GM23338 (cell line): Measurements from ENCODE around the gene ADGRB2. TPM values are rescaled to one million over a fixed set of nuclear protein-coding genes. Genes with fewer than 3 reads are reported as not detected.

Experiments used
- ATAC-seq: fragments of 200-7000 bp; cut with Tn5 transposase; 3 replicates; pipeline ENCODE4 v1.9.1; 2020
- DNase-seq: peaks from one replicate; pipeline ENCODE4 v3.0.0-alpha.2; 2015; ENCODE audit warnings: low spot score
- H2AFZ ChIP-seq: fragments of 200-600 bp; sonication (generic); 2 replicates; pipeline ENCODE4 v1.8.0; 2016; ENCODE audit warnings: antibody characterized with exemption, mild to moderate bottlenecking, moderate library complexity
- H3F3A ChIP-seq: fragments of 200-600 bp; sonication (generic); replicated peaks from 2 replicates; pipeline ENCODE4 v1.8.0; 2017; ENCODE audit warnings: antibody characterized with exemption, mixed run types, low read depth
- H3K27ac ChIP-seq: fragments of 200-600 bp; sonication (generic); 2 replicates; pipeline ENCODE4 v1.6.1; 2016; ENCODE audit warnings: low read depth
- H3K27me3 ChIP-seq: fragments of 200-600 bp; sonication (generic); 2 replicates; pipeline ENCODE4 v1.8.0; 2016; ENCODE audit warnings: mild to moderate bottlenecking, mixed run types, moderate library complexity; ENCODE audit not compliant: insufficient read depth
- H3K36me3 ChIP-seq: fragments of 200-600 bp; sonication (generic); 2 replicates; pipeline ENCODE4 v1.8.0; 2016; ENCODE audit warnings: mild to moderate bottlenecking; ENCODE audit not compliant: insufficient read depth
- H3K4me1 ChIP-seq: fragments of 200-600 bp; sonication (generic); 2 replicates; pipeline ENCODE4 v1.8.0; 2016; ENCODE audit warnings: mild to moderate bottlenecking, moderate library complexity; ENCODE audit not compliant: insufficient read depth
- H3K4me2 ChIP-seq: fragments of 200-600 bp; sonication (generic); 2 replicates; pipeline ENCODE4 v1.7.1; 2017; ENCODE audit warnings: mixed run types
- H3K4me3 ChIP-seq: fragments of 200-600 bp; sonication (generic); 2 replicates; pipeline ENCODE4 v1.6.1; 2016; ENCODE audit warnings: mixed run types
- H3K79me2 ChIP-seq: fragments of 200-600 bp; sonication (generic); replicated peaks from 2 replicates; pipeline ENCODE4 v1.8.0; 2017; ENCODE audit warnings: mild to moderate bottlenecking; ENCODE audit not compliant: insufficient read depth
- H3K9me2 ChIP-seq: fragments of 200-600 bp; sonication (generic); 2 replicates; pipeline ENCODE4 v1.8.0; 2017; ENCODE audit not compliant: insufficient read depth
- H4K20me1 ChIP-seq: fragments of 200-600 bp; sonication (generic); replicated peaks from 2 replicates; pipeline ENCODE4 v1.8.0; 2017; ENCODE audit warnings: mild to moderate bottlenecking; ENCODE audit not compliant: insufficient read depth
- H3K27ac Mint-ChIP-seq: 2 replicates; pipeline ENCODE4 v1.8.0; 2020; ENCODE audit warnings: inconsistent platforms, mild to moderate bottlenecking, moderate library complexity, mixed read lengths
- H3K27me3 Mint-ChIP-seq: 3 replicates; pipeline ENCODE4 v1.8.0; 2022; ENCODE audit warnings: low read depth, mild to moderate bottlenecking, moderate library complexity, mixed read lengths, inconsistent platforms; ENCODE audit not compliant: insufficient read depth, poor library complexity
- H3K36me3 Mint-ChIP-seq: 3 replicates; pipeline ENCODE4 v1.8.0; 2021; ENCODE audit warnings: low read depth, mild to moderate bottlenecking, inconsistent platforms, moderate library complexity, mixed read lengths
- H3K4me1 Mint-ChIP-seq: 3 replicates; pipeline ENCODE4 v1.8.0; 2020; ENCODE audit warnings: mild to moderate bottlenecking, inconsistent platforms, mixed read lengths
- H3K4me3 Mint-ChIP-seq: 3 replicates; pipeline ENCODE4 v1.8.0; 2021; ENCODE audit warnings: moderate library complexity, mild to moderate bottlenecking, inconsistent platforms, mixed read lengths
- H3K9me3 Mint-ChIP-seq: 3 replicates; pipeline ENCODE4 v1.8.0; 2020; ENCODE audit warnings: moderate library complexity, mild to moderate bottlenecking, inconsistent platforms, mixed read lengths
- EZH2phosphoT487 ChIP-seq: fragments of 200-600 bp; sonication (generic); IDR thresholded peaks from one replicate; pipeline ENCODE4 v1.8.1; 2018; ENCODE audit warnings: antibody characterized with exemption; ENCODE audit not compliant: unreplicated experiment
- JUNB ChIP-seq: IDR thresholded peaks from one replicate; pipeline ENCODE4 v1.6.1; 2016; ENCODE audit warnings: antibody characterized with exemption; ENCODE audit not compliant: unreplicated experiment
- NANOG ChIP-seq: IDR thresholded peaks from 2 replicates; pipeline ENCODE4 v1.6.1; 2016; ENCODE audit warnings: antibody characterized with exemption, borderline replicate concordance
- REST ChIP-seq: IDR thresholded peaks from one replicate; pipeline ENCODE4 v1.6.1; 2018; ENCODE audit warnings: antibody characterized with exemption; ENCODE audit not compliant: unreplicated experiment
- ZNF331 ChIP-seq: fragments of 250-450 bp; sonication (Bioruptor Pico); IDR thresholded peaks from 2 replicates; pipeline ENCODE4 v1.5.0; 2020; ENCODE audit warnings: low read depth, mild to moderate bottlenecking, moderate library complexity
- polyA plus RNA-seq: library from polyadenylated mRNA; unstranded; fragments of >200 nt; fragmentation: Nextera tagmentation; extraction: Ambion mirVana; gene quantifications from 2 replicates; pipeline ENCODE4 v1.2.1, GENCODE V29; 2016
- total RNA-seq: library from RNA; depleted of rRNA; stranded (reverse); fragments of >200 nt; shearing (Covaris generic); gene quantifications from 2 replicates; pipeline ENCODE4 v1.2.3, GENCODE V29; 2014
- TF ChIP-seq, protein P1 (sequence below), 2 experiments: fragments of 200-600 bp in 1 of 2; sonication (generic) in 1 of 2; conservative IDR thresholded peaks; 2 replicates each; pipeline versions ENCODE4 v1.5.1 to v1.6.1; 2016 to 2017; ENCODE audit warnings: antibody characterized with exemption in 2 of 2, low read depth in 2 of 2, mild to moderate bottlenecking in 2 of 2, moderate library complexity in 1 of 2
- TF ChIP-seq, protein P2 (sequence below): IDR thresholded peaks from 2 replicates; pipeline ENCODE4 v1.6.1; 2016; ENCODE audit warnings: antibody characterized with exemption

Gene ADGRB2
- total and polyA plus RNA-seq, 2 experiments from 2014 or later, result 8.0 to 27.8 TPM

- H3K4me3 ChIP-seq, result no peak overlapping the region
- H3K4me1 ChIP-seq, result no peaks in the 10 kb centered on the region
- no peaks in the 10 kb centered on the region for H3K9me2 ChIP-seq
- H3K27ac ChIP-seq, result no peak overlapping the region
- no peaks in the 10 kb centered on the region for H4K20me1 ChIP-seq
- H3K4me2 ChIP-seq, result no peak overlapping the region
- no peak for DNase-seq
- peak; percentile 67 for ATAC-seq
- H3K79me2 ChIP-seq, result no peaks in the 10 kb centered on the region
- Mint-ChIP-seq H3K27me3 (peaks cover 13% of the 10 kb centered on the region), H3K9me3 (no peaks in the 10 kb centered on the region; the same call in 2 of the 3 replicates), H3K27ac (0 out of 2 replicates have a peak overlapping the region, but pooled peaks have one; percentile 39), H3K4me1 (peaks cover 26% of the 10 kb centered on the region), H3K4me3 (no peak overlapping the region; the same call in 2 of the 3 replicates), H3K36me3 (no peaks in the 10 kb centered on the region)
- H3F3A ChIP-seq, result no peaks in the 10 kb centered on the region
- no peak for TF ChIP-seq ZNF331 (CRISPR knock-in tag)
- TF ChIP-seq, protein P1, sequence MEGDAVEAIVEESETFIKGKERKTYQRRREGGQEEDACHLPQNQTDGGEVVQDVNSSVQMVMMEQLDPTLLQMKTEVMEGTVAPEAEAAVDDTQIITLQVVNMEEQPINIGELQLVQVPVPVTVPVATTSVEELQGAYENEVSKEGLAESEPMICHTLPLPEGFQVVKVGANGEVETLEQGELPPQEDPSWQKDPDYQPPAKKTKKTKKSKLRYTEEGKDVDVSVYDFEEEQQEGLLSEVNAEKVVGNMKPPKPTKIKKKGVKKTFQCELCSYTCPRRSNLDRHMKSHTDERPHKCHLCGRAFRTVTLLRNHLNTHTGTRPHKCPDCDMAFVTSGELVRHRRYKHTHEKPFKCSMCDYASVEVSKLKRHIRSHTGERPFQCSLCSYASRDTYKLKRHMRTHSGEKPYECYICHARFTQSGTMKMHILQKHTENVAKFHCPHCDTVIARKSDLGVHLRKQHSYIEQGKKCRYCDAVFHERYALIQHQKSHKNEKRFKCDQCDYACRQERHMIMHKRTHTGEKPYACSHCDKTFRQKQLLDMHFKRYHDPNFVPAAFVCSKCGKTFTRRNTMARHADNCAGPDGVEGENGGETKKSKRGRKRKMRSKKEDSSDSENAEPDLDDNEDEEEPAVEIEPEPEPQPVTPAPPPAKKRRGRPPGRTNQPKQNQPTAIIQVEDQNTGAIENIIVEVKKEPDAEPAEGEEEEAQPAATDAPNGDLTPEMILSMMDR (conservative IDR thresholded peaks at IDR 0.05; ENCODE audit: low read depth in 2 of 2), result no peak
- TF ChIP-seq NANOG, result no peak
- TF ChIP-seq EZH2phosphoT487, result no peak
- no peak for TF ChIP-seq JUNB
- TF ChIP-seq, protein P2, sequence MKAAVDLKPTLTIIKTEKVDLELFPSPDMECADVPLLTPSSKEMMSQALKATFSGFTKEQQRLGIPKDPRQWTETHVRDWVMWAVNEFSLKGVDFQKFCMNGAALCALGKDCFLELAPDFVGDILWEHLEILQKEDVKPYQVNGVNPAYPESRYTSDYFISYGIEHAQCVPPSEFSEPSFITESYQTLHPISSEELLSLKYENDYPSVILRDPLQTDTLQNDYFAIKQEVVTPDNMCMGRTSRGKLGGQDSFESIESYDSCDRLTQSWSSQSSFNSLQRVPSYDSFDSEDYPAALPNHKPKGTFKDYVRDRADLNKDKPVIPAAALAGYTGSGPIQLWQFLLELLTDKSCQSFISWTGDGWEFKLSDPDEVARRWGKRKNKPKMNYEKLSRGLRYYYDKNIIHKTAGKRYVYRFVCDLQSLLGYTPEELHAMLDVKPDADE, result no peak
- TF ChIP-seq REST, result no peak
- no peaks in the 10 kb centered on the region for H3K36me3 ChIP-seq
- H3K27me3 ChIP-seq, result no peaks in the 10 kb centered on the region
- H2AFZ ChIP-seq, result no peak overlapping the region
Observed at GRCh38 chr1:31689379-31689778, 74.8 kb downstream of the ADGRB2 start.

- no peak overlapping the region for H2AFZ ChIP-seq
- Mint-ChIP-seq H3K4me3 (no peak overlapping the region), H3K27ac (no peak overlapping the region), H3K9me3 (no peaks in the 10 kb centered on the region; the same call in 2 of the 3 replicates), H3K27me3 (peaks cover 13% of the 10 kb centered on the region), H3K36me3 (no peaks in the 10 kb centered on the region), H3K4me1 (peaks cover 24% of the 10 kb centered on the region)
- no peaks in the 10 kb centered on the region for H4K20me1 ChIP-seq
- no peak overlapping the region for H3K27ac ChIP-seq
- H3K27me3 ChIP-seq, result no peaks in the 10 kb centered on the region
- TF ChIP-seq, protein P1 (conservative IDR thresholded peaks at IDR 0.05; ENCODE audit: low read depth in 2 of 2), result no peak
- TF ChIP-seq EZH2phosphoT487, result no peak
- H3K36me3 ChIP-seq, result no peaks in the 10 kb centered on the region
- no peak overlapping the region for H3K4me2 ChIP-seq
- no peaks in the 10 kb centered on the region for H3F3A ChIP-seq
- no peak overlapping the region for H3K4me3 ChIP-seq
- H3K79me2 ChIP-seq, result no peaks in the 10 kb centered on the region
- ATAC-seq (no peak), DNase-seq (no peak)
- no peaks in the 10 kb centered on the region for H3K9me2 ChIP-seq
- no peaks in the 10 kb centered on the region for H3K4me1 ChIP-seq
Observed at GRCh38 chr1:31688233-31688918, 75.8 kb downstream of the ADGRB2 start.
